Measurements from ENCODE around the gene DNAJC12. TPM values are rescaled to one million over a fixed set of nuclear protein-coding genes. Genes with fewer than 3 reads are reported as not detected.
"Not testable (repeated sequence)": the region's sequence is repeated elsewhere in the genome, so short reads cannot be mapped to it uniquely, and the experiment has no call there.

DNAJC12 gene
- polyA plus RNA-seq, 4 donors: 12.1 to 16.0 (median 14.5) TPM

- no peak for DNase-seq (ENCODE audit: low read depth in 4 of 4, low spot score in 3 of 4)
These were observed 3.7 kb upstream of the DNAJC12 start for GRCh38 chr10:67841737-67842136.

- DNase-seq (ENCODE audit: low read depth in 4 of 4, low spot score in 3 of 4): no peak
These were observed 2.0 kb upstream of the DNAJC12 start for GRCh38 chr10:67839951-67840350.

GRCh38 chr10:67839511-67839910 lies 1.5 kb upstream of the DNAJC12 start:
- not testable (repeated sequence) for DNase-seq (ENCODE audit: low read depth in 4 of 4, low spot score in 3 of 4)

GRCh38 chr10:67836972-67837371 lies 1.0 kb downstream of the DNAJC12 start:
- no peak for DNase-seq (ENCODE audit: low read depth in 4 of 4, low spot score in 3 of 4)

GRCh38 chr10:67836488-67836887 lies 1.5 kb downstream of the DNAJC12 start:
- no peak for DNase-seq (ENCODE audit: low read depth in 4 of 4, low spot score in 3 of 4)

GRCh38 chr10:67835541-67836394 lies 2.2 kb downstream of the DNAJC12 start:
- DNase-seq (ENCODE audit: low read depth in 4 of 4, low spot score in 3 of 4): not testable (repeated sequence)

- no peak for DNase-seq (ENCODE audit: low read depth in 4 of 4, low spot score in 3 of 4)
These were observed 3.6 kb downstream of the DNAJC12 start for GRCh38 chr10:67834375-67834774.

- DNase-seq (ENCODE audit: low read depth in 4 of 4, low spot score in 3 of 4): no peak
These were observed 10.2 kb downstream of the DNAJC12 start for GRCh38 chr10:67827811-67828210.

- DNase-seq (ENCODE audit: low read depth in 4 of 4, low spot score in 3 of 4): no peak
These were observed 18.2 kb downstream of the DNAJC12 start for GRCh38 chr10:67819768-67820204.

- DNase-seq (ENCODE audit: low read depth in 4 of 4, low spot score in 3 of 4): no peak
These were observed 19.7 kb downstream of the DNAJC12 start for GRCh38 chr10:67818323-67818722.

- no peak for DNase-seq (ENCODE audit: low read depth in 4 of 4, low spot score in 3 of 4)
These were observed 21.3 kb downstream of the DNAJC12 start for GRCh38 chr10:67816719-67817118.

- DNase-seq (ENCODE audit: low read depth in 4 of 4, low spot score in 3 of 4): no peak
These were observed 22.4 kb downstream of the DNAJC12 start for GRCh38 chr10:67815571-67816059.

GRCh38 chr10:67812007-67812406 lies 26.0 kb downstream of the DNAJC12 start:
- no peak for DNase-seq (ENCODE audit: low read depth in 4 of 4, low spot score in 3 of 4)

- no peak for DNase-seq (ENCODE audit: low read depth in 4 of 4, low spot score in 3 of 4)
These were observed 28.9 kb downstream of the DNAJC12 start for GRCh38 chr10:67809107-67809506.

- DNase-seq (ENCODE audit: low read depth in 4 of 4, low spot score in 3 of 4): no peak
These were observed 29.3 kb downstream of the DNAJC12 start for GRCh38 chr10:67808704-67809103.

GRCh38 chr10:67807855-67808456 lies 30.0 kb downstream of the DNAJC12 start:
- no peak for DNase-seq (ENCODE audit: low read depth in 4 of 4, low spot score in 3 of 4)

- DNase-seq (ENCODE audit: low read depth in 4 of 4, low spot score in 3 of 4): no peak
These were observed 33.7 kb downstream of the DNAJC12 start for GRCh38 chr10:67804395-67804678.

- DNase-seq (ENCODE audit: low read depth in 4 of 4, low spot score in 3 of 4): no peak
These were observed 34.2 kb downstream of the DNAJC12 start for GRCh38 chr10:67803588-67804394.

GRCh38 chr10:67802767-67803538 lies 35.0 kb downstream of the DNAJC12 start:
- no peak for DNase-seq (ENCODE audit: low read depth in 4 of 4, low spot score in 3 of 4)

- DNase-seq (ENCODE audit: low read depth in 4 of 4, low spot score in 3 of 4): no peak
These were observed 36.9 kb downstream of the DNAJC12 start for GRCh38 chr10:67801118-67801517.
